WTC11 (cell line): ENCODE measurements around the gene MNT. TPM values are rescaled to one million over a fixed set of nuclear protein-coding genes. Genes with fewer than 3 reads are reported as not detected.

ENCODE experiments used
- ATAC-seq: fragments of 200-7000 bp; cut with Tn5 transposase; 2 replicates; pipeline ENCODE4 v1.10.0; 2021; ENCODE audit warnings: mild to moderate bottlenecking, moderate library complexity
- CTCF ChIA-PET: fragments of 300-600 bp; sonication (Branson Sonifier 250); formaldehyde crosslinking; loops from one replicate; lab custom pipeline; 2021; ENCODE audit warnings: antibody characterized with exemption; lab: Charles Lee
- POLR2A ChIA-PET: fragments of 350-600 bp; sonication (Branson Sonifier 250); formaldehyde crosslinking; loops from one replicate; lab custom pipeline; 2021; ENCODE audit warnings: antibody characterized with exemption; lab: Charles Lee
- DNase-seq: peaks from one replicate; pipeline ENCODE4 v3.0.0; 2021; ENCODE audit warnings: low spot score
- H3K27ac Mint-ChIP-seq: 2 replicates; pipeline ENCODE4 v1.8.0; 2021; ENCODE audit warnings: mixed read lengths
- H3K27me3 Mint-ChIP-seq: 2 replicates; pipeline ENCODE4 v1.8.0; 2021; ENCODE audit warnings: low read depth, mild to moderate bottlenecking, moderate library complexity, mixed read lengths
- H3K36me3 Mint-ChIP-seq: 2 replicates; pipeline ENCODE4 v1.8.0; 2021; ENCODE audit warnings: mixed read lengths
- H3K4me1 Mint-ChIP-seq: 2 replicates; pipeline ENCODE4 v1.8.0; 2022; ENCODE audit warnings: mixed read lengths
- H3K4me3 Mint-ChIP-seq: 2 replicates; pipeline ENCODE4 v1.8.0; 2021; ENCODE audit warnings: mild to moderate bottlenecking, moderate library complexity, mixed read lengths
- H3K9me3 Mint-ChIP-seq: 2 replicates; pipeline ENCODE4 v1.8.0; 2021; ENCODE audit warnings: mixed read lengths
- ETV6 ChIP-seq: sonication (generic); formaldehyde crosslinking; IDR thresholded peaks from 2 replicates; pipeline ENCODE4 v1.8.1; 2022; ENCODE audit warnings: mild to moderate bottlenecking, missing genetic modification reagents
- FOXK1 ChIP-seq: sonication (generic); formaldehyde crosslinking; IDR thresholded peaks from 2 replicates; pipeline ENCODE4 v1.8.0; 2022; ENCODE audit warnings: mild to moderate bottlenecking, moderate library complexity, missing genetic modification reagents
- HMGA2 ChIP-seq: fragments of 250-450 bp; sonication (Bioruptor Pico); IDR thresholded peaks from 2 replicates; pipeline ENCODE4 v1.4.0; 2021; ENCODE audit warnings: mild to moderate bottlenecking, moderate library complexity
- HMGXB4 ChIP-seq: sonication (generic); formaldehyde crosslinking; IDR thresholded peaks from 2 replicates; pipeline ENCODE4 v1.8.1; 2023; ENCODE audit warnings: mild to moderate bottlenecking, moderate library complexity, missing genetic modification reagents
- KAT7 ChIP-seq: sonication (generic); formaldehyde crosslinking; IDR thresholded peaks from 2 replicates; pipeline ENCODE4 v1.8.1; 2023; ENCODE audit warnings: missing genetic modification reagents, mild to moderate bottlenecking, borderline replicate concordance
- MAX ChIP-seq: sonication (generic); formaldehyde crosslinking; IDR thresholded peaks from 2 replicates; pipeline ENCODE4 v1.8.0; 2022; ENCODE audit warnings: mild to moderate bottlenecking, missing genetic modification reagents
- MXD4 ChIP-seq: fragments of 250-450 bp; sonication (Bioruptor Pico); IDR thresholded peaks from 2 replicates; pipeline ENCODE4 v1.8.0; 2021; ENCODE audit warnings: mild to moderate bottlenecking, moderate library complexity, borderline replicate concordance
- NR3C1 ChIP-seq: sonication (generic); formaldehyde crosslinking; conservative IDR thresholded peaks from 2 replicates; pipeline ENCODE4 v1.8.1; 2023; ENCODE audit warnings: low read depth, mild to moderate bottlenecking, missing genetic modification reagents
- SP1 ChIP-seq: sonication (generic); formaldehyde crosslinking; conservative IDR thresholded peaks from 2 replicates; pipeline ENCODE4 v1.8.1; 2022; ENCODE audit warnings: missing genetic modification reagents
- TEAD1 ChIP-seq: sonication (generic); formaldehyde crosslinking; IDR thresholded peaks from 2 replicates; pipeline ENCODE4 v1.8.0; 2022; ENCODE audit warnings: mild to moderate bottlenecking, missing genetic modification reagents
- USF1 ChIP-seq: sonication (generic); formaldehyde crosslinking; IDR thresholded peaks from 2 replicates; pipeline ENCODE4 v1.8.0; 2022; ENCODE audit warnings: mild to moderate bottlenecking, missing genetic modification reagents
- USF2 ChIP-seq: sonication (generic); formaldehyde crosslinking; IDR thresholded peaks from 2 replicates; pipeline ENCODE4 v1.8.1; 2023; ENCODE audit warnings: mild to moderate bottlenecking, missing genetic modification reagents, moderate library complexity
- ZNF281 ChIP-seq: sonication (generic); formaldehyde crosslinking; IDR thresholded peaks from 2 replicates; pipeline ENCODE4 v1.8.0; 2023; ENCODE audit warnings: mild to moderate bottlenecking, missing genetic modification reagents
- ZNF423 ChIP-seq: fragments of 250-450 bp; sonication (Bioruptor Pico); IDR thresholded peaks from 2 replicates; pipeline ENCODE4 v2.1.2; 2022; ENCODE audit warnings: mild to moderate bottlenecking, moderate library complexity
- total RNA-seq: library from RNA; stranded (reverse); gene quantifications from 3 replicates; pipeline ENCODE4 v1.2.3, GENCODE V29; 2021

MNT gene
- total RNA-seq, 1 experiment from 2014 or later = 21.6 TPM

GRCh38 chr17:2393174-2393953 lies 7.5 kb downstream of the MNT start:
- no peaks in the 10 kb centered on the region for H3K36me3 Mint-ChIP-seq
- peaks cover 50% of the 10 kb centered on the region for H3K4me1 Mint-ChIP-seq
- H3K27ac Mint-ChIP-seq = no peak overlapping the region

More at GRCh38 chr17:2393174-2393953, 7.5 kb downstream of the MNT start:
- Mint-ChIP-seq H3K9me3 (no peaks in the 10 kb centered on the region), H3K27me3 (no peaks in the 10 kb centered on the region), H3K4me3 (peak overlapping the region; percentile 67)
- DNase-seq (peak; percentile 83), ATAC-seq (peak; percentile 27)
- TF ChIP-seq HMGA2 (CRISPR knock-in tag) = 0 out of 2 replicates have a peak, but pooled peaks have one; percentile 22
- 0 out of 2 replicates have a peak, but pooled peaks have one; percentile 28 for TF ChIP-seq TEAD1
- no peak for TF ChIP-seq ZNF423 (CRISPR knock-in tag)
- TF ChIP-seq FOXK1 = peak; percentile 74
- peak; percentile 58 for TF ChIP-seq SP1 (CRISPR knock-in tag)
- no peak for TF ChIP-seq NR3C1 (CRISPR knock-in tag)
- TF ChIP-seq KAT7 (CRISPR knock-in tag) = no peak
- peak; percentile 48; the same call in 1 of the 2 replicates for TF ChIP-seq ETV6 (CRISPR knock-in tag)
- TF ChIP-seq USF2 = peak; percentile 74
- TF ChIP-seq ZNF281 (CRISPR knock-in tag) = peak; percentile 82; the same call in 1 of the 2 replicates
- 0 out of 2 replicates have a peak, but pooled peaks have one; percentile 44 for TF ChIP-seq USF1
- TF ChIP-seq HMGXB4 = 0 out of 2 replicates have a peak, but pooled peaks have one; percentile 20
- TF ChIP-seq MAX (CRISPR knock-in tag) = peak; percentile 73; the same call in 1 of the 2 replicates
- no peak for TF ChIP-seq MXD4 (CRISPR knock-in tag)
- CTCF ChIA-PET = interaction anchor here (0.6 to 5.2 kb wide), 14 partner anchors 8 to 745 kb away, joined by 3 to 84 read pairs (median 4); partner anchors contain the start of gene TSR1
- POLR2A ChIA-PET = interaction anchor here (0.6 to 2.2 kb wide), 7 partner anchors 9 to 294 kb away, joined by 3 to 13 read pairs (median 3); no protein-coding TSS in a partner anchor
